HG03280 (cell line): Measurements from ENCODE around the gene POTEB3.
"Not testable (repeated sequence)": the region's sequence is repeated elsewhere in the genome, so short reads cannot be mapped to it uniquely, and the experiment has no call there.

Experiments used
- ATAC-seq: cut with Tn5 transposase; IDR thresholded peaks from one replicate; pipeline ENCODE4 v1.9.1; 2021; ENCODE audit warnings: mild to moderate bottlenecking, moderate library complexity; ENCODE audit not compliant: unreplicated experiment

Gene POTEB3

GRCh38 chr15:21440399-21440798, at the start of gene POTEB3:
Gene POTEB3, minus strand, starts transcription at chr15:21440499. Its CDS starts 488 bp downstream, at chr15:21440011.
- ATAC-seq = not testable (repeated sequence)

GRCh38 chr15:21453683-21454082, 13.4 kb upstream of the POTEB3 start:
- ATAC-seq = not testable (repeated sequence)

GRCh38 chr15:21451920-21452563, 11.7 kb upstream of the POTEB3 start:
- ATAC-seq = not testable (repeated sequence)

GRCh38 chr15:21451487-21451886, 11.2 kb upstream of the POTEB3 start:
- ATAC-seq = not testable (repeated sequence)

- ATAC-seq = not testable (repeated sequence)
These were observed 32.9 kb downstream of the POTEB3 start for GRCh38 chr15:21407366-21407765.

GRCh38 chr15:21401531-21401930, 38.8 kb downstream of the POTEB3 start:
- not testable (repeated sequence) for ATAC-seq

- ATAC-seq = not testable (repeated sequence)
These were observed 41.2 kb downstream of the POTEB3 start for GRCh38 chr15:21399111-21399510.

- not testable (repeated sequence) for ATAC-seq
These were observed 41.8 kb downstream of the POTEB3 start for GRCh38 chr15:21398511-21398910.

GRCh38 chr15:21397656-21398055, 42.6 kb downstream of the POTEB3 start:
- not testable (repeated sequence) for ATAC-seq

- not testable (repeated sequence) for ATAC-seq
These were observed 43.1 kb downstream of the POTEB3 start for GRCh38 chr15:21397186-21397585.

GRCh38 chr15:21385961-21386360, 54.3 kb downstream of the POTEB3 start:
- not testable (repeated sequence) for ATAC-seq

- ATAC-seq = not testable (repeated sequence)
These were observed 56.3 kb downstream of the POTEB3 start for GRCh38 chr15:21383866-21384485.

- not testable (repeated sequence) for ATAC-seq
These were observed 66.6 kb downstream of the POTEB3 start for GRCh38 chr15:21373682-21374081.

GRCh38 chr15:21369177-21369576, 71.1 kb downstream of the POTEB3 start:
- not testable (repeated sequence) for ATAC-seq

GRCh38 chr15:21368625-21369024, 71.7 kb downstream of the POTEB3 start:
- ATAC-seq = not testable (repeated sequence)
